Measurements from ENCODE around the gene DPP9.
A peak's percentile ranks its signal among the peaks of the same experiment; 100 is the strongest.

DPP9 gene

DNA sequence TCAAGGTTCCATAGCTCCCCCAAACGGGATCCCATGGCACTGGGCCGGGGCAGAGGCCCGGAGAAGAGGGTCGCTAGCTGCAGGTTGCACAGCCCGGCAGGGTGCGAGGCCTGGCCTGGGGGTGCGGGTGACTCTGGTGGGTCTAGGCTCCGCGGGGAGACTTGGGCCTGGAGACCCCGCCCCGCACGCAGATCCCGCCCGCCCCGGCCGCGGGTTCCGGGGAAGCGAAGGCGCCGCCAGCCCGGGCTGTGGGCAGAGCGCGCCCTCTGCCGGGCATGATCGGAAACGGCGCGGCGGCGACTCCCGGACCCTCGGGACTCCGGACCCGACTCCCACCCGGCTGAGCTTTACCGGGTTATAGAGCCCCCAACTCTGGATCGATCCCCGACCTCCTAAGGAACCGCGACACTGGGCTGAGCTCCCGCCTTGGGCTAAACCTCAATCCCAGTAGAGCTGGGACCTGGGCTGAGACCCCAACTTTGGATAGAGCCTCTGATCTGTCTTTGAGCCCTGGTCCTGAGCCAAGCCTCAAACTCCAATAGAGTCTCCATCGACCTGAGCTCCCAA lies 87.4 kb downstream of the DPP9 start:
- DNase-seq (ENCODE audit: low read depth in 2 of 2, low spot score in 1 of 2) = peak; percentile 46 to 56

GRCh38 chr19:4635754-4636116 lies 87.9 kb downstream of the DPP9 start:
- DNase-seq (ENCODE audit: low read depth in 2 of 2, low spot score in 1 of 2) = no peak

GRCh38 chr19:4633140-4633967 lies 90.3 kb downstream of the DPP9 start:
- no peak for DNase-seq (ENCODE audit: low read depth in 2 of 2, low spot score in 1 of 2)

Measured in stimulated activated CD8-positive, alpha-beta memory T cell treated with anti-CD3 and anti-CD28 coated beads, Interleukin-4, amount 100 ng/mL, for 1 hour (primary cell).